ENCODE results near the gene AKR1A1. TPM values are rescaled to one million over a fixed set of nuclear protein-coding genes. Genes with fewer than 3 reads are reported as not detected.
"Not testable (repeated sequence)": the region's sequence is repeated elsewhere in the genome, so short reads cannot be mapped to it uniquely, and the experiment has no call there.

Gene AKR1A1
- total and polyA plus RNA-seq, 2 of the 8 experiments (the other 6 are each of a cell fraction or from before 2014, with no cell fraction given) = 344 to 435 TPM

DNA sequence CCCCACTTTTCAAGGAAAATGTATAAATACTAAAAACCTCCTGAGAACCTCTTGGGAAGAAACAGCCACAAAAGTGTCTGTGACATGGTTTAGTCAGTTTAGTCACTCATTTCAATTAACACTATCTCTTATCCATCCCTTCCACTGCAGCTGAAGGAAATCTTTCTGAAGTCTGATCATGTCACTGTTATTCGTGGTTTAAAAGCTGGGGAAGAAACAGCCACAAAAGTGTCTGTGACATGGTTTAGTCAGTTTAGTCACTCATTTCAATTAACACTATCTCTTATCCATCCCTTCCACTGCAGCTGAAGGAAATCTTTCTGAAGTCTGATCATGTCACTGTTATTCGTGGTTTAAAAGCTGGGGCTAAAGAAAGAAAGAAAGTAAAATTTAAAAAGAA lies 27.1 kb upstream of the AKR1A1 start:
- not testable (repeated sequence) for H4K91ac ChIP-seq (replicated peaks; ENCODE audit: insufficient read length, low read length); H4K5ac ChIP-seq (ENCODE audit: insufficient read length, low read depth, low read length); H3K4me2 ChIP-seq (ENCODE audit: insufficient read depth in 1 of 2, low read depth in 2 of 2, low read length in 2 of 2); H2BK5ac ChIP-seq (ENCODE audit: low read depth, low read length); H3K4ac ChIP-seq (replicated peaks; ENCODE audit: insufficient read length, low read depth, low read length); H2BK120ac ChIP-seq (replicated peaks; ENCODE audit: low read depth, low read length); H2AFZ ChIP-seq (ENCODE audit: low read length); H3K14ac ChIP-seq (ENCODE audit: insufficient read length); H3K18ac ChIP-seq (ENCODE audit: extremely low read depth, low read length); H3K4me3 ChIP-seq (ENCODE audit: extremely low read depth in 1 of 4, insufficient read depth in 2 of 4, low read depth in 3 of 4, low read length in 4 of 4); H3K9ac ChIP-seq (replicated peaks in 1 of 4; ENCODE audit: extremely low read depth in 1 of 4, low read depth in 3 of 4, low read length in 3 of 4); H2AK5ac ChIP-seq (ENCODE audit: low read depth, low read length); DNase-seq (ENCODE audit: low read depth in 1 of 2, low spot score in 2 of 2); H3K79me1 ChIP-seq (ENCODE audit: low read depth, low read length); H4K8ac ChIP-seq (ENCODE audit: extremely low read depth, insufficient read depth, low read length); H3K27ac ChIP-seq (ENCODE audit: low read depth, low read length); H3K56ac ChIP-seq (replicated peaks; ENCODE audit: insufficient read length, low read depth, low read length); H3K23ac ChIP-seq (ENCODE audit: insufficient read length); FAIRE-seq; H3K9me3 ChIP-seq (ENCODE audit: insufficient read depth in 2 of 2, low read depth in 1 of 2, low read length in 1 of 2); H3K27me3 ChIP-seq (replicated peaks in 1 of 4; ENCODE audit: control insufficient read depth in 3 of 4, extremely low read depth in 1 of 4, insufficient read depth in 3 of 4, low read length in 3 of 4); H2BK12ac ChIP-seq (ENCODE audit: low read depth, low read length); H3K23me2 ChIP-seq (ENCODE audit: low read depth, low read length); H2BK20ac ChIP-seq (ENCODE audit: low read length); H2BK15ac ChIP-seq (ENCODE audit: low read length)
- ChIA-PET POLR2A (ENCODE audit: partially characterized antibody) (interaction anchor here (0.9 to 13.3 kb wide), 9 partner anchors 18 to 217 kb away, joined by 3 to 741 read pairs (median 28); partner anchors contain the start of genes AKR1A1, CCDC163, HPDL and MMACHC), CTCF (ENCODE audit: partially characterized antibody) (interaction anchor here (1.4 to 2.7 kb wide), 4 partner anchors 11 to 47 kb away, joined by 3 to 18 read pairs (median 10); no protein-coding TSS in a partner anchor)
- Histone ChIP-seq H4K20me1 (replicated peaks in 1 of 2; ENCODE audit: control insufficient read depth in 1 of 2, insufficient read depth in 2 of 2, low read length in 2 of 2) (peaks cover 9 to 16% of the 10 kb centered on the region in 2 experiments), H3K36me3 (ENCODE audit: control insufficient read depth in 2 of 4, insufficient read depth in 4 of 4, low read length in 3 of 4) (peaks cover 0 to 12% (median 4%) of the 10 kb centered on the region in 4 experiments; a peak in 3 of 8 replicates), H3K4me1 (replicated peaks in 1 of 4; ENCODE audit: control insufficient read depth in 3 of 4, insufficient read depth in 4 of 4, low read length in 3 of 4) (peaks cover 2 to 12% (median 5%) of the 10 kb centered on the region in 4 experiments; a peak in 5 of 7 replicates), H3K79me2 (ENCODE audit: control insufficient read depth in 1 of 2, insufficient read depth in 2 of 2, low read length in 2 of 2) (peaks cover 29 to 35% of the 10 kb centered on the region in 2 experiments)
- 85% methylated on average over 2 of the region's 2 CpGs; no CpG with 5 or more reads in 1 of the 2 experiments for WGBS, 2 experiments (ENCODE audit: extremely low coverage in 1 of 2, insufficient coverage in 1 of 2, insufficient read length in 1 of 2, insufficient replicate concordance in 2 of 2, low coverage in 1 of 2, low lambda C conversion rate in 2 of 2, missing lambda C conversion rate in 1 of 2)

DNA sequence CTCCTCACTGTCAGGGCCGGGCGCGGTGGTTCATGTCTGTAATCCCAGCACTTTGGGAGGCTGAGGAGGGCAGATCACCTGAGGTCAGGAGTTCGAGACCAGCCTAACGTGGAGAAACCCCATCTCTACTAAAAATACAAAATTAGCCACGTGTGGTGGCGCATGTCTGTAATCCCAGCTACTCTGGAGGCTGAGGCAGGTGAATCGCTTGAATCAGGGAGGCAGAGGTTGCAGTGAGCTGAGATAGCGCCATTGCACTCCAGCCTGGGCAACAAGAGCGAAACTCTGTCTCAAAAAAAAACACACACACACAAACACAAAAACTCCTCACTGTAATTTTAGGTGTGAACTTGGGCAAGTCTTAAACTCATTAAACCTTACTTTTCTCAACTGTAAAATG lies 26.7 kb upstream of the AKR1A1 start:
- not testable (repeated sequence) for H4K5ac ChIP-seq (ENCODE audit: insufficient read length, low read depth, low read length); H3K79me1 ChIP-seq (ENCODE audit: low read depth, low read length); H3K36me3 ChIP-seq (ENCODE audit: control insufficient read depth in 2 of 4, insufficient read depth in 4 of 4, low read length in 3 of 4); H2BK12ac ChIP-seq (ENCODE audit: low read depth, low read length); H3K9ac ChIP-seq (replicated peaks in 1 of 4; ENCODE audit: extremely low read depth in 1 of 4, low read depth in 3 of 4, low read length in 3 of 4); H2BK120ac ChIP-seq (replicated peaks; ENCODE audit: low read depth, low read length); H2AK5ac ChIP-seq (ENCODE audit: low read depth, low read length); FAIRE-seq; H2AFZ ChIP-seq (ENCODE audit: low read length); DNase-seq (ENCODE audit: low read depth in 1 of 2, low spot score in 2 of 2); H3K4me2 ChIP-seq (ENCODE audit: insufficient read depth in 1 of 2, low read depth in 2 of 2, low read length in 2 of 2); H3K4ac ChIP-seq (replicated peaks; ENCODE audit: insufficient read length, low read depth, low read length); H3K23me2 ChIP-seq (ENCODE audit: low read depth, low read length); H4K91ac ChIP-seq (replicated peaks; ENCODE audit: insufficient read length, low read length); H2BK15ac ChIP-seq (ENCODE audit: low read length); H3K27me3 ChIP-seq (replicated peaks in 1 of 4; ENCODE audit: control insufficient read depth in 3 of 4, extremely low read depth in 1 of 4, insufficient read depth in 3 of 4, low read length in 3 of 4); H2BK5ac ChIP-seq (ENCODE audit: low read depth, low read length); H3K14ac ChIP-seq (ENCODE audit: insufficient read length); H3K18ac ChIP-seq (ENCODE audit: extremely low read depth, low read length); H3K4me3 ChIP-seq (ENCODE audit: extremely low read depth in 1 of 4, insufficient read depth in 2 of 4, low read depth in 3 of 4, low read length in 4 of 4); H2BK20ac ChIP-seq (ENCODE audit: low read length); H3K27ac ChIP-seq (ENCODE audit: low read depth, low read length); H3K56ac ChIP-seq (replicated peaks; ENCODE audit: insufficient read length, low read depth, low read length); H4K8ac ChIP-seq (ENCODE audit: extremely low read depth, insufficient read depth, low read length); H3K23ac ChIP-seq (ENCODE audit: insufficient read length); H3K9me3 ChIP-seq (ENCODE audit: insufficient read depth in 2 of 2, low read depth in 1 of 2, low read length in 1 of 2)
- Histone ChIP-seq H3K79me2 (ENCODE audit: control insufficient read depth in 1 of 2, insufficient read depth in 2 of 2, low read length in 2 of 2) (peaks cover 25 to 31% of the 10 kb centered on the region in 2 experiments), H4K20me1 (replicated peaks in 1 of 2; ENCODE audit: control insufficient read depth in 1 of 2, insufficient read depth in 2 of 2, low read length in 2 of 2) (peaks cover 9 to 12% of the 10 kb centered on the region in 2 experiments), H3K4me1 (replicated peaks in 1 of 4; ENCODE audit: control insufficient read depth in 3 of 4, insufficient read depth in 4 of 4, low read length in 3 of 4) (peaks cover 2 to 12% (median 5%) of the 10 kb centered on the region in 4 experiments; a peak in 5 of 7 replicates)
- 89% methylated on average over 10 of the region's 10 CpGs; no CpG with 5 or more reads in 1 of the 2 experiments for WGBS, 2 experiments (ENCODE audit: extremely low coverage in 1 of 2, insufficient coverage in 1 of 2, insufficient read length in 1 of 2, insufficient replicate concordance in 2 of 2, low coverage in 1 of 2, low lambda C conversion rate in 2 of 2, missing lambda C conversion rate in 1 of 2)
- CTCF ChIA-PET (ENCODE audit: partially characterized antibody) = interaction anchor here (0.6 to 2.2 kb wide), 5 partner anchors 13 to 878 kb away, joined by 3 to 18 read pairs (median 4); no protein-coding TSS in a partner anchor
- POLR2A ChIA-PET (ENCODE audit: partially characterized antibody) = interaction anchor here (0.6 to 13.3 kb wide), 11 partner anchors 18 to 232 kb away, joined by 3 to 741 read pairs (median 6); partner anchors contain the start of genes AKR1A1, CCDC163, MMACHC and NASP
